Loucy (cell line): ENCODE measurements around the gene CCDC178.

Experiments
- CTCF ChIP-seq: fragments of 200-600 bp; sonication (generic); conservative IDR thresholded peaks from 2 replicates; pipeline ENCODE4 v1.5.1; 2014; ENCODE audit warnings: mild to moderate bottlenecking, antibody characterized with exemption, low read length
- EZH2phosphoT487 ChIP-seq: fragments of 200-600 bp; IDR thresholded peaks from 2 replicates; pipeline ENCODE4 v1.6.1; 2018; ENCODE audit warnings: antibody characterized with exemption, mild to moderate bottlenecking, moderate library complexity, borderline replicate concordance

GRCh38 chr18:33205777-33206176, 234.7 kb downstream of the CCDC178 start:
- no peak for TF ChIP-seq CTCF
- TF ChIP-seq EZH2phosphoT487 = no peak
